Anterior cingulate cortex (tissue), 58 donors: Measurements from ENCODE around the gene SRP19.
A peak's percentile ranks its signal among the peaks of the same experiment; 100 is the strongest.
"Not testable (repeated sequence)": the region's sequence is repeated elsewhere in the genome, so short reads cannot be mapped to it uniquely, and the experiment has no call there.

Source experiments
- DNase-seq, 58 donors: peaks; one replicate each; lab custom pipeline; 2025; lab: John Stamatoyannopoulos, UW

The SRP19 gene

DNA sequence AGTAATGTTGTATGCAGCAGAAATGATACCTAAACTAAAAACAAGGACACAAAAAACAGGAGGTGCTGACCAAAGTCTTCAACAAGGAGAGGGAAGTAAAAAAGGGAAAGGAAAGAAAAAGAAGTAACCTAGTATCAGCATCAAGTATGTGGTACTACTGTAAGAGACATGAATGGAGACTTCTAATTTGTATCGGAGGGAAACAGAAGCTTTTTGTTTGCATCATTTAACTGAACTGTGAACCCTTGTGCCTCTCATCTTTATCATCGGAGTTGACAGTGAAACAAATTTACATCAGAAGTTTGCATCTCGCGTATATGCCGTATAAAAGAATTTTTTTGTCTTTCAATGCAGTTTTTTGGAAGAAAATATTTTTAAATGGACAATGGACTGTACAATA lies 6.3 kb downstream of the SRP19 start:
- no peak for DNase-seq

DNA sequence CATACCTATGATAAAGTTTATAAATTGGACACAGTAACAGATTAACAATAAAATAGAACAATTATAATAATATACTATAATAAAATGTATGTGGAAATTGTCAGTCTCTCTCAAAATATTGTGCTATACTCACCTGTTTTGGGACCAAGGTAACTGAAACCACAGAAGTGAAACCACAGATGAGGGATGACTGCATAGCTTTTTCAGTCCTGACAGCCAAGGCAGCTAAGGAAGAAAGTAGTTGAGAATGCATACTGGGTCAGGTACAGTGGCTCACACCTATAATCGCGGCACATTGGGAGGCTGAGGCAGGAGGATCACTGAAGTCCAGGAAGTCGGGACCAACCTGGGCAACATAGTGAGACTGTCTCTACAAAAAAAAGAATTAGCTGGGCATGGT lies 8.9 kb downstream of the SRP19 start:
- no peak for DNase-seq

DNA sequence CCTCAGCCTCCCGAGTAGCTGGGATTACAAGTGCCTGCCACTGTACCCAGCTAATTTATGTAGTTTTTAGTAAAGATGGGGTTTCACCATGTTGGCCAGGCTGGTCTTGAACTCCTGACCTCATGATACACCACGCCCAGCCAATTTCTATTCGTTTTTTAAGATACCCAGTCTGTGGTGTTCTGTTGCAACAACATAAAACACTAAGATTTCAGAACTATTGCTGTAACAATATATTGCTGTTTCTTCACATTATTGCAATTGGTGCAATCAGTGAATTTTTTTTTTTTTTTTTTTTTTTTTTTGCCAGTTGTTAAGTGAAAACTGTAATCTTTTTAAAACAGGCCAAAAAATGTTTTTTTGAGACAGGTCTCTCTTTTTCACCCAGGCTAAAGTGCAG lies 9.9 kb downstream of the SRP19 start:
- DNase-seq: no peak

DNA sequence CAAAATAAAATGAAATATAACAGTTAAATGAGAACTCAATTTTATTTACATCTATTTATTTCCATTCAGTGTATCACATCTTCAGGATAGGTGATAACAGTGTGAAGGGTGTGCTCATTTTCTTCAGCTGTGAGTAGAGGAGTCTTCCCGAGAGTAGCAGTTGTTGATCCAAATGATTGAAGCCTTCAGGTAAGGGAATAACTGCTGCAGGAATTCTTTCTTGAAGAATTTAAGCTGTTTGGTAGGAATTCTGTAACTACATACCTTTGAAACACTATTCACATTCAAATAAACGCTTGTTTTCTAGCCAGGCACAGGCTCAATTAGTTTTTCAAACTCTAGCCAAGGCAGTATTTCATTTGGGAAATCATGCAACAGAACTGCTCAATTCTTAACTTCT lies 15.3 kb downstream of the SRP19 start:
- no peak for DNase-seq

DNA sequence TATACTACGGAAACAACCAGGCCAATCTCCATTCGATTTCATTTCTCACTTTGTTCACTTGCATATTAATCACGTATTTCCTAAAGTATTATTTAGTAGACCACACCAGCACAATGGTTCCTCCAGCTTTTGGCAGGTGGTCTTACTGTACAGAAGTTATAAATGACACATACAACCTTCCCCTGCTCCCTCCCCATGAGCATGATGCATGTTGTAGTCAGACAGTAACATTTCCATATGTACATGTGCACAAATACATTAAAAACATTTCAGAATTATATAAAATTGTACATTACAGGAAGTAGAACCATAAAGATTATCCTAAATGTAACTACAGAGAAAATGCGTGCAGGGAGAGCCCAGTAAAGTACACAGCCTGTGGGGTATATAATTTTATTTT lies 17.0 kb downstream of the SRP19 start:
- DNase-seq: no peak

DNA sequence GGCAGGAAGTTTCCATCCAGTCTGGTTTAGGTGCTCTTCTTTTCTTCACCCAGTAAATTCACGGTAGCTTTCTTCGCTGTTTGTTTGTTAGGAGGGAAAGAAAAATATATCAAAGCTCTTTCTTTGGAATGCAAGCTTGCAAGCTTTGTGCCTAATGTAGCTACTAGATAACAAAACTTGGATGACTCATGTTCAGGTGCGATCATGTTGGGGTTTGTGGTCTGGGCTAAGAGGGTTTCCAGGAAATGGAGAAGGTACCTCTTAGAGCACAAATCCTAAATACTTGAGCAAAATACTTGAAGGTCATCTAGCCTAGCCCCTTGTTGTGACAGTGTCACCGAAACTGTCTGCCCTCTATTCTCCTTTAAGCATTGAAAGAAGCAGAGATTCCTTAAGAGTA lies 17.7 kb downstream of the SRP19 start:
- no peak for DNase-seq

DNA sequence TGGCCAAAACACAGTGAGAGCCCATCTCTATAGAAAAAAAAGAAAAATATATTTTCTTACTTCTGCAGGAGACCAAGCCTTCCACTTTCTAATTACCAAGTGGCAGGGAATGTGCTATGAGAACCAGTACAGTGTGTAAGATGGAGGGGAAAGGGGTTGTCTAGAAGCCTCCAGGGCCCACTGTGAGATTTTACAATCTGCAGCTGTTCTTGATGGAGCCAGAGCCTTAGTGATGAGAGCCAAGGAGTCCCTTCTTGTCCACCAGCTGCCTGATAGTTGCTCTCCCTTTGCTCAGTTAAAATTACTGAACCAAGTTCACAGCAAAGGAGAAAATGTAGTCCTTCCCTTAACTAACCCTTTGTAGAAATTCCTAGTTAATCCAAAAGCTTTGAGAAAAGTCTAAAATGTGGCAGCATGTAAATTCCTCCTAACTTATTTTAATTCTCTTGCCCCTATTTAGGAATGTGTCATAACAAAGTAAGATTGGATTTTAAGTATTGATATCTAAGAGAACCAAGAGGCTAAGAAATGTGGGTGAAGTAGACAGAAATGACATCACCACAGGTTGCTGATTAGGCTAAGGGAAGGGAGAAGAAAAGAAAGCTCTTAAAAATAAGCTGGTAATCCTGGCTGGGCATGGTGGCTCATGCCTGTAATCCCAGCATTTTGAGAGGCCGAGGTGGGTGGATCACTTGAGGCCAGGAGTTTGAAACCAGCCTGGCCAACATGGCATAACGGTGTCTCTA lies 19.3 kb downstream of the SRP19 start:
- no peak for DNase-seq

DNA sequence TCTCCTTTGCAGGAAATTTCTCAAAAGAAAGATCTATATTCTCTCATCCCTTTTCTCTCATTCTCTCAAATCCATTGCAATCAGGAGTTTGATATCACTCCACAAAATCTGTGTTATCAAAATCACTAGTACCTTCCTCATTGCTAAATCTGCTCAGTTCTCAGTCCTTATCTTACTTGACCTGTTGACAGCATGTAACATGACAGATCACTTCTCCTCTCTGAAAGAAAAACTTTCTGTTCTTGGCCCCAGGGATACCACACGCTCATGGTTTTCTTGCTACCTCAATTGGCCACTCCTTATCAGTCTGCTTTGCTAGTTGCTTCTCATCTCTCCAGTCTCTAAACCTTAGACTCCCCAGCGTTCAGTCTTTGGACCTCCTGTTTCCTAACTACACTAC lies 22.1 kb downstream of the SRP19 start:
- DNase-seq: no peak

DNA sequence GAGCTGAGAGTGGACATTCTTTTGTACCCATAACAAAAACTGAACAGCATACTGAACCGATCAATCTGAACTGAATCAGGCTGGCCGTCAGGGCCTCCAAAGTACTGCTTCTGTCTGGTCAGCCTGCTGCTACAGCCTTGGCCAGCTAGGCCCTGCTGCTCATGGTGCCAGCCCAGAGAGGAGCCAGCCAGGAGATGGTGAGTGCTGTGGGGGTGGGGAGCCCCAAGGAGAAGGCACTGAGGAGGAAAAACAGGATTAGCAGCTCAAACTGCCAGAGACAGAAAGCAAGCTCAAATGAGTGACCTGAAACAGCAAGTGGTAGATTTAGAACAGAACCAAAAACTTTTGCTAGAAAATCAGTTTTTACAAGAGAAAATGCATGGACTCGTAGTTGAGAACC lies 23.9 kb downstream of the SRP19 start:
- peak in 47 of 58 donors; percentile 1 to 81 (median 46) for DNase-seq

DNA sequence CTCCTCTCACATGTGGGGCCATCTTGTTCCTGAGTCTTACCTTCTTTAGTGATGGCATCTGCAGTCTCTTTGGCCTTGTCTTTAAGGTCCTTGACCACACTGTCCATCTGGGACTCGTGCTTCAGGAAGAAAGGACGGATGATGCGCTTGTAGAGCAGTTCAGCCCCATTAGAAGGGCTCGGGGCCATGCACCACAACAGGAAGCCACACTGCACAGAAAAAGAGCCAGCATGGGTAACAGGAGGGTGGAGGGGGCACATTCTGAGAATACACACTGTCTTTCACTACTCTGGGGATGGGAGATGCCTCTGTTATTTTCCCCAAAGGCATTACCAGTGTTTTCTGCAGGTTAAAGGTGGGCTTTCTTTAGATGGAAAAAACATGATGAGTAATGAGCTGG lies 25.9 kb downstream of the SRP19 start:
- DNase-seq: no peak

DNA sequence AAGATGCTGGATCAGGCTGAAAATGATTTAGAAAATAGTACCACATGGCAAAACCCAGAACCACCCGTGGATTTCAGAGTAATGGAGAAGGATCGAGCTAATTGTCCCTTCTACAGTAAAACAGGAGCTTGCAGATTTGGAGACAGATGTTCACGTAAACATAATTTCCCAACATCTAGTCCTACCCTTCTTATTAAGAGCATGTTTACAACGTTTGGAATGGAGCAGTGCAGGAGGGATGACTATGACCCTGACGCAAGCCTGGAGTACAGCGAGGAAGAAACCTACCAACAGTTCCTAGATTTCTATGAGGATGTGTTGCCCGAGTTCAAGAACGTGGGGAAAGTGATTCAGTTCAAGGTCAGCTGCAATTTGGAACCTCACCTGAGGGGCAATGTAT lies 31.0 kb downstream of the SRP19 start:
- not testable (repeated sequence) for DNase-seq

DNA sequence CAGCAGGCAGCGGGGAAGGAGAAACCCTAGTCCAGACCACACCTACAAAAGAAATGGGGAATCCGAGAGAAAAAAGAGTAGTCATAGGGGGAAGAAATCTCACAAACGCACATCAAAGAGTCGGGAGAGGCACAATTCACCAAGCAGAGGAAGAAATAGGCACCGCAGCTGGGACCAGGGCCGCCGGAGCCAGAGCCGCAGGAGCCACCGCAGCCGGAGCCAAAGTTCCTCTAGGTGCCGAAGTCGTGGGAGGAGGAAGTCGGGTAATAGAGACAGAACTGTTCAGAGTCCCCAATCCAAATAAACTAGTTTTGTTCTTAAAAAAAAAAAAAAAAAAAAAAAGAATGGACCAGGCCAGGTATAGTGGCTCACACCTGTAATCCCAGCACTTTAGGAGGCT lies 31.7 kb downstream of the SRP19 start:
- DNase-seq: no peak

DNA sequence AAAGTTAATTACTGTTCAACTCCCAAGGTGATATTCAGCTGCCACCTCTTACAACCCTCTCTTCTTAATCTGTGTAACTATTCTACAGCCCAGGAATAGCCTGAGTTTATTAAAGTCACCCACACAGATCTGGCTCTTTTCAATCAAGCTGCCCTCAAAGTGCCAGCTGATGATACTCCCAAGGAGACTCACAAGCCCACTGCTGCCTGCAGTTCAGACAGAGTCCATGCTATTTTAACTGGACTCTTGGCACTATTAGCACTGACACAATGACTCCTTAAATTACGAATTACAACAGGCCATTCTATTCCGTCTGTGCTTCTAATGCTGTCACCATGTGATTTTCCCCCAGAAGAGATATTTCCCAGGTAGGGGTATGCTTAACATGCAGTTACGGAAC lies 34.6 kb downstream of the SRP19 start:
- DNase-seq: no peak

DNA sequence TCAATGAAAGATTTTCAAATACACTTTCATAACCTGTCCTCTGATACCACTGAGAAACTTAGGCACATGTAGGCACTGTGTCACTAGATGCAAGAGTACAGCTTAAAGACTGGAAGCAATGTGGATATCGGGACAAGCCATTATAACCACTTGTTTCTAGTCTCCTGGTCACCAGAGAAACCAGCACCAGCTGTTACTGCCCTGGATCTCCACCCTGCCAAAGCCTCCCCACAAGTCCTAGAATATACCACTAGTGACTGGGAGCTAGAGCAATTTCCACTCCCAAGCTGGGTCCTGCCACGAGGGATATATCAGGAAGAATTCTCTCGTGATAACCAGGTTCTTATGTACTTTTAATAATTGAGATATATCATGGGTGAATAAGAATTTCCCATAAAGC lies 41.5 kb downstream of the SRP19 start:
- DNase-seq: no peak

DNA sequence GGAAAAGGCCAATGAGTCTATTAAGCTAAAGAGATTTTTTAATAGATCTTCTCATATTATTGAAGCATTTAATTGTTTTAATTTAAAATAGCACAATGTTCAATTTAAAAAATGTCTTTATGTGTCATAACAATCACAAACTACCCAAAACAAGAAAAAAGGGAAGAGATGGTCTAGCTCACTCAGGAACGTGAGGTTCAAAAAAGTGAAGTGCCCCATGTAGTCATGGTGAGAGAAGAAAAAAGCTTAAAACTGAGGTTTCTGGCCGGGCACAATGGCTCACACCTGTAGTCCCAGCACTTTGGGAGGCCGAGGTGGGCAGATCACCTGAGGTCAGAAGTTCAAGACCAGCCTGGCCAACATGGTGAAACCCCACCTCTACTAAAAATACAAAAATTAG lies 43.9 kb downstream of the SRP19 start:
- not testable (repeated sequence) for DNase-seq

DNA sequence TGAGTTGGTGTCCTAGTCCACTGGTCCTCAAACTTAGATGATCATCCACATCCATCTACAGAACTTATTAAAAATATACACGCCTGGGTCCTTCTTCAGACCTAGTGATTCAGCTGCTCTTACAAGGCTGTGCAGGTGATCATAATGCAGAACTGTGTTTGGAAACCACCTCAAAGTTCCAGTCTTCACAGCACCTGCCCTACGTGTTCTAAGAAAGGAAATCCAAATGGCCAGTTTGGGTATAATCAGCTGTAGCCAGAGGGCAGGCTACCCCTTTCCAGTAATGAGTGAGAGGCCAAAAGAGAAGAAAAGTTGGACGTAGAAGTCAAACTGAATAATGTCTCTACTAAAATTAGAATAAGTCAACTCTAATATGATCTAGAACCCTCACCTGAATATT lies 45.5 kb downstream of the SRP19 start:
- DNase-seq: no peak

DNA sequence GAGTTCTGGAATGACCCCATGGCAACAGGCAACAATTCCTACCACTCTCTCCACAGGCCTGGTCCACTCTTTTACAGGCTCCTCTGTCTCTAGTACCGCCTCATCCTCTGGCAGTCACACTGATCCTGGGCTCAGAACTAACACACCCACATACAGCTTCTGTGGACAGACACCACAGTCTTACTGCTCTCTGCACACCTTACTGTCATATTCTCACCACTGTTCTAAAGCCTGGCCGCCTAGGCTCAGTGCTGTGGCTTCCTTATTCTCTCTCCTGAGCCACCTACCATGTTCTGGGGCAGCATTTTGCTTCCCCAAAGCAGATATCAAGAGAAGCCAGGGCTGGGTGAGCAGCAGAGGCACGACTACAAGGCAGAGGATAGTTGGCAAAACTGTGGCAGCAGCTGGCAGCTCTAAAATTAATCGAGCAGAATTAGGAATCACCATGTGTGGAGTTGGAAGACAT lies 46.1 kb downstream of the SRP19 start:
- peak in 34 of 58 donors; percentile 3 to 76 (median 30) for DNase-seq

DNA sequence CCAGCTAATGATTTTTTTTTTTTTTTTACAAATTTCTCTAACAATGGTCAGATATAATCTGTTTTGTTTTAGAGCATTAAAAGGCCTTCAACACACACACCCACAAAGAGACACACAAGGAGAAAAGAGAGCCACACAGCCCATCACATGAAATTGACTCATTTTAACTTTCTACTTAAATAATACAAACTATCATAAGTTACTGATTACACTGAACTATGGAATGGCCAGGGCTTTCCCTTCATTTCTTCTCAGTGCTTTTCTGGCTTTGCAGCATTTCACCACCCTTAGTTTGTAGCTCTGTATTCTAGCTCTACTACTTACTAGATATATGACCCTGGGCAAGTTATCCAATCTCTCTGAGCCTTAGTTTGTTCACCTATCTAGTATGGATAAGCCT lies 47.8 kb downstream of the SRP19 start:
- DNase-seq: no peak

DNA sequence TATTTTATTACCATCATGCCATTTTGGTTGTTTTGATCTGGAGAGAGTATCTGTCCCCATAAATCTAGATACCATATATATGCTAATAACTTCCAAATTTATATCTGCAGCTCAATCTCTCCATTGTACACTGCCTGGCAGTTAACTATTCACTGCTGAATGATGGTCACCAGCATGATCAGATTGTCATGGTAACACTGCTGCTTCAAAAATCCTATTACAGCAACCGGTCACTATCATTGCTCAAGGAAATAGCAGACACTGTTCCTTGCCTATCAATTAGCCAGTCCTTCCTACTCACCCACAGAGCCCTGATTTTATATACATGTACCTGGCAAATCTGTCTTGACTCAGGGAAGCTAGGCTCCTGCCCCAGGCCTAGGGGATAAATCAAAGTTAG lies 49.4 kb downstream of the SRP19 start:
- DNase-seq: no peak

DNA sequence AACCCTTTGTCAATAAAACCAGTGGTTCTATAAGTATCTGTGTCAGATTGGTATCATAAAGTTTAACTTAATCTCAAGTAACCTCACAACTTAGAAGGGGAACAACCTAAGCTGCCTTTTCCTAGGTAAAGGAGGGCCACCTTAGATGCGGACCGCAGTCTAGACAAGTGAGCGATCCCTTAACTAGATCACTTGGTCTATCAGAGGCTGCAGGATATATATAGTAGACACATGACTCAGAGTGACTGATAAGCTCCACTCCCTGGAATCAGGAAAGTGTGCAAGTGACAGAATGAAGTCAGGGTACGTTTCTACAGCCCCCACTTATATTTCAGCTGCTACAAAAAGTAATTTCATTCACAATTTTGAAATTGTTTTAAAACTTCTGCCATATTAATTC lies 53.5 kb downstream of the SRP19 start:
- DNase-seq: no peak

DNA sequence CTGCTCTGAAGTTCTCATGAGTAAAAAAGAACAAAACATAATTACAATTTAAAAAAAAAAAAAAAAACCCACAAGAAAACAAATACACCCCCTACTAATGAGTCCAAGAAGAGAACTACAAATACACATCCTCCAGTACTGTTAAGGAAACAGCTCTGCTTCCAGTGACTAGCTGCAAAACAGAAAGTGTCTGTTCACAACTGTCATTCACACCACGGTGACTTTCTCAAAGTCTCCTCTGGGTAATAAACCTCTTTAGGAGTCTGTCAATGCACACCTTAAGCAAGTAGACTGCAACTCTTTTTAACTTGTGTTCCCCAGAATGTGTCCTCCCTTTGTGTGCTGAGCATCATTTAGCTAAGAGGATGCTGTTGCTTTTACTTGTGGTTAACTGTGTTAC lies 54.7 kb downstream of the SRP19 start:
- no peak for DNase-seq

DNA sequence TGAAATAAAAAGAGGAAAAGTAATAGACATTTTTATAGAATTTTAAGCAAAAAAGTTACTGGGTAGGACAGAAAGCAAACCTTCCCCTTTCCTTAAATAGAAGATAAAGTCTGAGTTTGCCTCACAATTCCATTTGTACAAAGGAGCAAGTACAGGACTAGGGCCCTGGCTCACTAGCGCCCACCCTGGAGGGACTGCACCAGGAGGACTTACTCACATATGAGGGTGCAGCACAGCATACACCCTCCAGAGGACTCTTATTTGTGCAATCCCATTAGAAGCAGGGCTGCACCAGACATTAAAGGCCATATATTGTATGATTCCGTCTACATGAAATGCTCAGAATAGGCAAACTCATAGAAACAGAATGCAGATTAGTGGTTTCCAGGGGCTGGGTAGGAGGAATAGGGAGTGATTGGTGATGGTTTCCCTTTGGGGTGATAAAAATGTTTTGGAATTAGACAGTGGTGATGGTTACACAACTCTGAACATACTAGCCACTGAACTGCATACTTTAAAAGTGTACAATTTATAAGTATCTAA lies 56.4 kb downstream of the SRP19 start:
- DNase-seq: no peak

DNA sequence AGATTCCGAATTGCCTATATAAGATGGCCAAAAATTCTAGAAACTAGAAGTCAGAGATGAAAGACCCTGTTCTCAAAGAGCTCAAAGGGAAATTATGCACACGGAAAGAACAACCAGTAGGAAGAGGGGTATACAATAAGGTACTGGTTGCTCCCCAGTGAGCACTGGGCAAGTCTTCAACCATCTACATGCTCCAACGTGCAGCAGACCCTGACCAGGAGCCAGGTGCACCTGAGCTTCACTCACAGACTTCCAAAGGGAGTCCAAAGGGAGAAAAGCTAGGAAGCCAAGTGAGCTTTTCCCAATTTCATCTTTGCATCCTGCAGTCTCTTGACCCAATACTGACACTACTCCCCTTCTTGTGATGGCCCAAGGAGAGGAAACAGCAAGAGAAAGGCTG lies 57.0 kb downstream of the SRP19 start:
- DNase-seq: no peak
